ENCODE results near the gene ECT2L. TPM values are rescaled to one million over a fixed set of nuclear protein-coding genes. Genes with fewer than 3 reads are reported as not detected.

Gene ECT2L
- total RNA-seq, 1 donor from 2014 or later: not detected

DNA sequence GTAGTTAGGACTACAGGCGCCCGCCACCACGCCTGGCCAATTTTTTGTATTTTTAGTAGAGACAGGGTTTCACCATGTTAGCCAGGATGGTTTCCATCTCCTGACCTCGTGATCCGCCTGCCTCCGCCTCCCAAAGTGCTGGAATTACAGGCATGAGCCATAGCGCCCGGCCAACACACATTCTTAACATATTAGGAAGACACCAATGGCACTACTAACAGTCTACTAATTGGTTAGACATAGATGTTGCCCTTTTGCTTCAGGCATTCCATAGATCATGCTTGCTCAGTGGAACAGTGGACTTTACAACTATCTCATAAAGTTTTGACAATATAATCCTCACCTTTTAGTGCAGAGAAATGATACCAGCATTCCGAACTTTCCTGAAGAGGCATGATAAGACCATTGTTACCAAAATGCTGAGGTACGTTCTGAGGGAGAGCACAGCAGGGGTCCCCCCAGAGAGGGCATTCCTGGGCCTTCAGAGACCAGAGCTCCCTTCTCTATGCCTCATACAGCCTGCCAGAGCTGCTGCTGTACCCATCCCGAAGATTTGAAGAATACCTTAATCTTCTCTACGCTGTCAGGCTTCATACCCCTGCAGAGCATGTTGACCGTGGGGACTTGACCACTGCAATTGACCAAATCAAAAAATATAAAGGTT, 89.4 kb downstream of the ECT2L start:
- Mint-ChIP-seq H3K9me3 (no peaks in the 10 kb centered on the region), H3K4me1 (ENCODE audit: low read depth) (peaks cover 7% of the 10 kb centered on the region), H3K27me3 (ENCODE audit: insufficient read depth) (no peaks in the 10 kb centered on the region), H3K27ac (no peak overlapping the region), H3K36me3 (ENCODE audit: low read depth) (no peaks in the 10 kb centered on the region), H3K4me3 (no peak overlapping the region)
- no peak for DNase-seq (ENCODE audit: low spot score)
- intact Hi-C loops (cut with micrococcal nuclease): no loop called here

DNA sequence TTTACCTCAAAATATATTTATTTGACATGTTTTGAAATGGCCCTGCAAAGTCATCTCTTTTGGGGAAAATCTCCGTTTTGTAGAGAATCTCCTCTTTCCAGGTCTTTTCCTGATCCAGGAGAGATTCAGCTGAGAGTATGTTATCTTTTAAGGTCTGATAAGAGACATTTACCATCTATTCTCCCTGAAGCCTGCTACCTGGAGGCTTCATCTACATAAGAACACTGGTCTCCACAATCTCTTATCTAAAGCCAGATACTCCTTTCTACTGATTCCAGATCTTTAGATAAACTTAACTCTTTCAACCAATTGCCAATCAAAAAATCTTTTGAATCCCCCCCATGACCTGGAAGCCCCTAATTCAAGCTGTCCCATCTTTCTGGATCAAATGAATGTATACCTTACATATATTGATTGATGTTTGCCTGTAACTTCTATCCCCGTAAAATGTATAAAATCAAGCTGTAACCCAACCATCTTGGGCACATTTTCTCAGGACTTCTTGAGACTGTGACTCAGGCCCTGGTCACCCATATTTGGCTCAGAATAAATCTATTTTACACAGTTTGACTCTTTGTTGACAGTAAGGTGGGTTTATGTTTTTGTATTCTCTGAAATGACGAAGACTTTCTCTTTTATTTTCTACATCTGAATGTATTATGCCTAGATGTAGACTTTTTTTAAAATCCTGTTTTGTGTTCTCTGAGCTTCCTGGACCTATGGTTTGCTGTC, 95.5 kb downstream of the ECT2L start:
- H3K4me3 Mint-ChIP-seq: no peak overlapping the region
- intact Hi-C loops (cut with micrococcal nuclease): loop anchor here (5.0 kb wide), 1 partner anchor 74 kb away; no protein-coding TSS in a partner anchor
- H3K9me3 Mint-ChIP-seq: no peaks in the 10 kb centered on the region
- no peak for DNase-seq (ENCODE audit: low spot score)
- no peaks in the 10 kb centered on the region for H3K27me3 Mint-ChIP-seq (ENCODE audit: insufficient read depth)
- no peaks in the 10 kb centered on the region for H3K4me1 Mint-ChIP-seq (ENCODE audit: low read depth)
- H3K36me3 Mint-ChIP-seq (ENCODE audit: low read depth): no peaks in the 10 kb centered on the region
- peak overlapping the region; percentile 10 for H3K27ac Mint-ChIP-seq

GRCh38 chr6:138896104-138896756, 100.3 kb downstream of the ECT2L start:
- DNase-seq (ENCODE audit: low spot score): no peak
- H3K4me3 Mint-ChIP-seq: no peak overlapping the region
- no peaks in the 10 kb centered on the region for H3K4me1 Mint-ChIP-seq (ENCODE audit: low read depth)
- intact Hi-C loops (cut with micrococcal nuclease): no loop called here
- no peaks in the 10 kb centered on the region for H3K27me3 Mint-ChIP-seq (ENCODE audit: insufficient read depth)
- peaks cover 28% of the 10 kb centered on the region for H3K36me3 Mint-ChIP-seq (ENCODE audit: low read depth)
- no peak overlapping the region for H3K27ac Mint-ChIP-seq
- H3K9me3 Mint-ChIP-seq: no peaks in the 10 kb centered on the region

- H3K36me3 Mint-ChIP-seq (ENCODE audit: low read depth): peaks cover 33% of the 10 kb centered on the region
- H3K4me3 Mint-ChIP-seq: no peak overlapping the region
- no peak overlapping the region for H3K27ac Mint-ChIP-seq
- no peaks in the 10 kb centered on the region for H3K27me3 Mint-ChIP-seq (ENCODE audit: insufficient read depth)
- intact Hi-C loops (cut with micrococcal nuclease): no loop called here
- H3K9me3 Mint-ChIP-seq: no peaks in the 10 kb centered on the region
- no peak for DNase-seq (ENCODE audit: low spot score)
- no peaks in the 10 kb centered on the region for H3K4me1 Mint-ChIP-seq (ENCODE audit: low read depth)
Observed at GRCh38 chr6:138897031-138897430, 101.1 kb downstream of the ECT2L start.

DNA sequence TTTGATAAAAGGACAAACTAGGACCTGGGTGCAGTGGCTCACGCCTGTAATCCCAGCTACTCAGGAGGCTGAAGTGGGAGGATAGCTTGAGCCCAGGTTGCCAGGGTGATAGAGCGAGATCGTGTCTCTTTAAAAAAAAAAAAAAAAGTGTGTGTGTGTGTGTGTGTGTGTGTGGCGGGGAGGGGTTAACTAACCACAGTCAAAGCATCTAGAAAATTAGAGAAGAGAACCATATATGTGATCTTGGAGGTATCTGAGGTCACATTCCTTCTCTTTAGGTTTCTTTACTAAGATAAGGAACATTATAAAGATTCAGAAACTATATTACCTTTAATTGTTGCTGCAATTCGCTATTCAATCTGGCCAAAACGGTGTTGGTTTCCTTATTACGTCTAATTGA, 111.3 kb downstream of the ECT2L start:
- Mint-ChIP-seq H3K4me1 (ENCODE audit: low read depth) (no peaks in the 10 kb centered on the region), H3K36me3 (ENCODE audit: low read depth) (peaks cover 40% of the 10 kb centered on the region), H3K27ac (no peak overlapping the region), H3K9me3 (no peaks in the 10 kb centered on the region), H3K4me3 (no peak overlapping the region), H3K27me3 (ENCODE audit: insufficient read depth) (no peaks in the 10 kb centered on the region)
- no peak for DNase-seq (ENCODE audit: low spot score)
- intact Hi-C loops (cut with micrococcal nuclease): no loop called here

GRCh38 chr6:138909511-138909910, 113.6 kb downstream of the ECT2L start:
- no peaks in the 10 kb centered on the region for H3K9me3 Mint-ChIP-seq
- intact Hi-C loops (cut with micrococcal nuclease): no loop called here
- H3K27ac Mint-ChIP-seq: no peak overlapping the region
- H3K4me3 Mint-ChIP-seq: no peak overlapping the region
- peaks cover 50% of the 10 kb centered on the region for H3K36me3 Mint-ChIP-seq (ENCODE audit: low read depth)
- no peaks in the 10 kb centered on the region for H3K4me1 Mint-ChIP-seq (ENCODE audit: low read depth)
- no peak for DNase-seq (ENCODE audit: low spot score)
- H3K27me3 Mint-ChIP-seq (ENCODE audit: insufficient read depth): no peaks in the 10 kb centered on the region

GRCh38 chr6:138909975-138910374, 114.1 kb downstream of the ECT2L start:
- Mint-ChIP-seq H3K4me1 (ENCODE audit: low read depth) (no peaks in the 10 kb centered on the region), H3K4me3 (no peak overlapping the region), H3K36me3 (ENCODE audit: low read depth) (peaks cover 53% of the 10 kb centered on the region), H3K27me3 (ENCODE audit: insufficient read depth) (no peaks in the 10 kb centered on the region), H3K9me3 (no peaks in the 10 kb centered on the region), H3K27ac (no peak overlapping the region)
- intact Hi-C loops (cut with micrococcal nuclease): loop anchor here (5.0 kb wide), 1 partner anchor 93 kb away; no protein-coding TSS in a partner anchor
- DNase-seq (ENCODE audit: low spot score): no peak

- Mint-ChIP-seq H3K27me3 (ENCODE audit: insufficient read depth) (no peaks in the 10 kb centered on the region), H3K27ac (no peak overlapping the region), H3K9me3 (no peaks in the 10 kb centered on the region), H3K36me3 (ENCODE audit: low read depth) (peaks cover 44% of the 10 kb centered on the region), H3K4me3 (no peak overlapping the region), H3K4me1 (ENCODE audit: low read depth) (no peaks in the 10 kb centered on the region)
- no peak for DNase-seq (ENCODE audit: low spot score)
- intact Hi-C loops (cut with micrococcal nuclease): loop anchor here (5.0 kb wide), 1 partner anchor 95 kb away; no protein-coding TSS in a partner anchor
Observed at GRCh38 chr6:138912308-138912707, 116.4 kb downstream of the ECT2L start.

- Mint-ChIP-seq H3K4me3 (no peak overlapping the region), H3K27ac (peak overlapping the region; percentile 38), H3K27me3 (ENCODE audit: insufficient read depth) (no peaks in the 10 kb centered on the region), H3K9me3 (no peaks in the 10 kb centered on the region), H3K4me1 (ENCODE audit: low read depth) (no peaks in the 10 kb centered on the region), H3K36me3 (ENCODE audit: low read depth) (peaks cover 40% of the 10 kb centered on the region)
- intact Hi-C loops (cut with micrococcal nuclease): loop anchor here (5.0 kb wide), 1 partner anchor 97 kb away; no protein-coding TSS in a partner anchor
- DNase-seq (ENCODE audit: low spot score): no peak
Observed at GRCh38 chr6:138914701-138915100, 118.8 kb downstream of the ECT2L start.

- H3K27me3 Mint-ChIP-seq (ENCODE audit: insufficient read depth): no peaks in the 10 kb centered on the region
- intact Hi-C loops (cut with micrococcal nuclease): no loop called here
Observed at GRCh38 chr6:138920906-138921305, 125.0 kb downstream of the ECT2L start.

DNA sequence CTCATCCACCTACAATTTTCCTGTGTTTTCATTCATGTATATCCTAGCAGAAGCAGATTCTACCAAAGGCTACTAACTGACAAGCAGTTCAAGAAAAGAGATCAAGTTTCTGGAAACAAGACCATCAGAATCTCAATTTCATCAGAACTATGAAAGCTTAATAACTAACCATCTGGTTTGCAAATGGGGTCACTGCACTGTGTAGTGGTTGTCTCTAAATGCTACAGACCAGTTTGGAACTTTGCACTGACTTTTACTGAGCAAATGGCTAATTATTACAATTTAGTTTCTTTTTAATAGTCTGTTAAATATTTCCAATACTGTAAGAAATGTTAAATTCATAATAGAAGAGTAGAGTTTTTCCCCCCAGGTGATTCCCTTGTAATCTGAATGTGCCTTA, 127.7 kb downstream of the ECT2L start:
- intact Hi-C loops (cut with micrococcal nuclease): no loop called here
- H3K4me3 Mint-ChIP-seq: no peak overlapping the region
- no peaks in the 10 kb centered on the region for H3K9me3 Mint-ChIP-seq
- H3K27me3 Mint-ChIP-seq (ENCODE audit: insufficient read depth): no peaks in the 10 kb centered on the region
- H3K4me1 Mint-ChIP-seq (ENCODE audit: low read depth): no peaks in the 10 kb centered on the region
- no peak for DNase-seq (ENCODE audit: low spot score)
- peaks cover 17% of the 10 kb centered on the region for H3K36me3 Mint-ChIP-seq (ENCODE audit: low read depth)
- H3K27ac Mint-ChIP-seq: no peak overlapping the region

More at GRCh38 chr6:138920906-138921305, 125.0 kb downstream of the ECT2L start:
- Mint-ChIP-seq H3K4me1 (ENCODE audit: low read depth) (no peaks in the 10 kb centered on the region), H3K27ac (no peak overlapping the region), H3K9me3 (no peaks in the 10 kb centered on the region), H3K4me3 (no peak overlapping the region), H3K36me3 (ENCODE audit: low read depth) (peaks cover 18% of the 10 kb centered on the region)
- no peak for DNase-seq (ENCODE audit: low spot score)

DNA sequence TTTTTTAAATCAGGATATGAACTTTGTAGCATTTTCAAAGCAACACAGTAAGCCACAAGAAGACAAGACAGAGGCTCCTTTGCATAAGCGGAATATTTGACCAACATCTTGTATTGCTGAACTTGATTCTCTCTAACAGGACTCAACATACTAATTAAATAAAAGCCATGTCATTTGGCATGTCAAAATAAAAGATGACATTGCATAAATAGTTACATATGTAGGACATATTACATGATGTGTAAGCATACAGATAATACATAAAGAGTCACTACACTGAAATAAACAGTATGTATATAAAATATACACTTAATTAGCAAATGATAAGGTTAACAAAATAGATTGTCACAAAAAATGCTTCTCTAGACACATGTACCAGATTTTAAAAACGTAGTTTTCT, 129.9 kb downstream of the ECT2L start:
- Mint-ChIP-seq H3K36me3 (ENCODE audit: low read depth) (peaks cover 12% of the 10 kb centered on the region), H3K27me3 (ENCODE audit: insufficient read depth) (no peaks in the 10 kb centered on the region)

GRCh38 chr6:138926579-138926978, 130.7 kb downstream of the ECT2L start:
- Mint-ChIP-seq H3K9me3 (no peaks in the 10 kb centered on the region), H3K4me3 (no peak overlapping the region), H3K27ac (no peak overlapping the region), H3K27me3 (ENCODE audit: insufficient read depth) (no peaks in the 10 kb centered on the region), H3K4me1 (ENCODE audit: low read depth) (peaks cover 2% of the 10 kb centered on the region), H3K36me3 (ENCODE audit: low read depth) (peaks cover 11% of the 10 kb centered on the region)
- intact Hi-C loops (cut with micrococcal nuclease): no loop called here
- no peak for DNase-seq (ENCODE audit: low spot score)

More for the DNA sequence above, 129.9 kb downstream of the ECT2L start:
- intact Hi-C loops (cut with micrococcal nuclease): no loop called here
- Mint-ChIP-seq H3K4me3 (no peak overlapping the region), H3K9me3 (no peaks in the 10 kb centered on the region), H3K4me1 (ENCODE audit: low read depth) (no peaks in the 10 kb centered on the region), H3K27ac (no peak overlapping the region)
- no peak for DNase-seq (ENCODE audit: low spot score)

Measured in activated T-helper 1 cell treated with anti-CD3 and anti-CD28 coated beads, Interleukin-12 subunit alpha, Interleukin-12 subunit beta, Interleukin-2, Interleukin-4 antibody, amounts not matched to agents 30 ng/mL and 10 ng/mL and 1 ng/mL, durations not matched to agents 14 hours and 24 hours and 36 hours (primary cell).